H1 (cell line): ENCODE measurements around the gene EPYC. TPM values are rescaled to one million over a fixed set of nuclear protein-coding genes. Genes with fewer than 3 reads are reported as not detected.

Experiments
- ASH2L ChIP-seq: fragments of 200-600, 300-600 bp; sonication (generic); IDR thresholded peaks from one replicate; pipeline ENCODE4 v1.7.1; 2017; ENCODE audit warnings: low read length
- CREB1 ChIP-seq: IDR thresholded peaks from 2 replicates; pipeline ENCODE4 v1.6.1; 2012; ENCODE audit warnings: inconsistent platforms
- GTF2F1 ChIP-seq: IDR thresholded peaks from 2 replicates; pipeline ENCODE4 v1.6.1; 2012; ENCODE audit warnings: low read depth, low read length, improper control_type of control experiment, borderline replicate concordance
- HDAC2 ChIP-seq, 2 experiments: fragments of 300-600 bp in 1 of 2; sonication (generic) in 1 of 2; IDR thresholded peaks; 2 replicates each; pipeline ENCODE4 v1.6.1; 2011 to 2012; ENCODE audit warnings: low read depth in 2 of 2, low read length in 2 of 2, mild to moderate bottlenecking in 2 of 2, moderate library complexity in 2 of 2, borderline replicate concordance in 1 of 2, inconsistent platforms in 1 of 2
- KDM5A ChIP-seq: fragments of 200-600 bp; IDR thresholded peaks from 2 replicates; pipeline ENCODE4 v1.7.1; 2012; ENCODE audit warnings: mild to moderate bottlenecking, low read length, inconsistent platforms, mixed read lengths
- POLR2AphosphoS5 ChIP-seq: IDR thresholded peaks from 2 replicates; pipeline ENCODE4 v1.6.1; 2011; ENCODE audit warnings: low read depth, low read length
- POU5F1 ChIP-seq: IDR thresholded peaks from 2 replicates; pipeline ENCODE4 v1.6.1; 2011; ENCODE audit warnings: low read depth, mild to moderate bottlenecking, low read length, moderate library complexity
- polyA plus RNA-seq, 7 experiments: library from polyadenylated mRNA; depleted of rRNA in 3 of 7; stranded (reverse) in 5 of 7; unstranded in 2 of 7; fragments of >200 nt in 5 of 7; fragments of 200-250 nt in 2 of 7; gene quantifications; 1 replicate in 5 of 7; 2 replicates in 1 of 7; 4 replicates in 1 of 7; pipeline versions ENCODE4 v1.2.1 to v1.2.3, GENCODE V29; 2011 to 2013; ENCODE audit warnings: missing spikeins in 2 of 7, mixed read lengths in 2 of 7
- total RNA-seq: library from RNA; stranded (reverse); fragmentation: NEBNext Ultra II Directional; extraction: Animal tissue kit (Norgen Biotek cat#: 25700); gene quantifications from 2 replicates; pipeline ENCODE4 v1.2.1, GENCODE V29; 2021

EPYC gene
- total and polyA plus RNA-seq, 2 of the 8 experiments (the other 6 are each of a cell fraction or from before 2014, with no cell fraction given), result not detected

DNA sequence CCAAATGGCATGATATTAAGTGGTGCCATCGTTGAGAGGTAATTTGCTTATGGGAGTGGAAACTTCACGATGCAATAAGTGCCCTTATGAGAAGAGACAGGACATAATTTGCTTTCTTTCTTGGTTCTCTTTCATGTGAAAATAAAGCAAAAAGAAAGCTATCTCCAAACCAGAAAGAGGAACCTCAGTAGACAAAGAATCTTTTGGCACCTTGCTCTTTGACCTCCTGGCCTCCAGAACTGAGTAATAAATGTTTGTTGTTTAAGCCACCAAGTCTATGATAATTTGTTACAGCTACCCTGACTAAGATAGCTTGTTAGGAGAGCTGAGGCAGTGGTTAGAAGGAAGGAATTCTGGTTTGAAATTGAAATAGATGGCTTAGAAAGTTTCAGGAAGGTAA, 89.4 kb downstream of the EPYC start (continued):
- TF ChIP-seq POU5F1 (no peak), CREB1 (no peak), KDM5A (no peak), GTF2F1 (no peak), HDAC2 (IDR thresholded peaks at IDR 0.05; ENCODE audit: borderline replicate concordance in 1 of 2, low read depth in 2 of 2, low read length in 2 of 2) (no peak), POLR2AphosphoS5 (no peak), ASH2L (no peak)

Other genes starting within 250 kb of the EPYC start
- gene CCER1, start 49.8 kb downstream of the EPYC start, total RNA-seq, result not detected in 2 replicates
- gene CCER1, start 49.8 kb downstream of the EPYC start, polyA plus RNA-seq (2011; rRNA removed), result not detected in 2 replicates
- not detected in 2 replicates for gene KERA, start 53.1 kb upstream of the EPYC start, total RNA-seq
- gene KERA, start 53.1 kb upstream of the EPYC start, polyA plus RNA-seq (2011; rRNA removed), result not detected in 2 replicates
- not detected in 2 replicates for gene LUM, start 106.5 kb upstream of the EPYC start, total RNA-seq
- gene LUM, start 106.5 kb upstream of the EPYC start, polyA plus RNA-seq (2011; rRNA removed), result not detected in 2 replicates
- gene DCN, start 177.8 kb upstream of the EPYC start, total RNA-seq, result not detected in 2 replicates
- not detected in 2 replicates for gene DCN, start 177.8 kb upstream of the EPYC start, polyA plus RNA-seq (2011; rRNA removed)